Activated CD4-positive, alpha-beta T cell treated with anti-CD3 and anti-CD28 coated beads, Interleukin-2, amount 10 ng/mL, durations not matched to agents 7 days and 5 days (primary cell): ENCODE results near the gene RSBN1. TPM values are rescaled to one million over a fixed set of nuclear protein-coding genes. Genes with fewer than 3 reads are reported as not detected.
"Not testable (repeated sequence)": the region's sequence is repeated elsewhere in the genome, so short reads cannot be mapped to it uniquely, and the experiment has no call there.

ENCODE experiments used
- CTCF ChIA-PET: fragments of 350-600 bp; sonication (Branson Sonifier 250); formaldehyde crosslinking; loops from one replicate; lab custom pipeline; 2021; ENCODE audit warnings: antibody characterized with exemption; lab: Charles Lee
- POLR2A ChIA-PET: fragments of 350-600 bp; sonication (Branson Sonifier 250); formaldehyde crosslinking; loops from one replicate; lab custom pipeline; 2021; ENCODE audit warnings: antibody characterized with exemption; lab: Charles Lee
- DNase-seq: peaks from one replicate; pipeline ENCODE4 v3.0.0-alpha.2; 2020
- H3K27ac Mint-ChIP-seq: one replicate; pipeline ENCODE4 v1.8.0; 2021; ENCODE audit warnings: mild to moderate bottlenecking, moderate library complexity, mixed read lengths
- H3K27me3 Mint-ChIP-seq: one replicate; pipeline ENCODE4 v1.8.0; 2021; ENCODE audit warnings: mixed read lengths
- H3K36me3 Mint-ChIP-seq: one replicate; pipeline ENCODE4 v1.8.0; 2021; ENCODE audit warnings: low read depth, mixed read lengths
- H3K4me1 Mint-ChIP-seq: one replicate; pipeline ENCODE4 v1.8.0; 2021; ENCODE audit warnings: mixed read lengths
- H3K4me3 Mint-ChIP-seq: one replicate; pipeline ENCODE4 v1.8.0; 2021; ENCODE audit warnings: mild to moderate bottlenecking, moderate library complexity, mixed read lengths
- H3K9me3 Mint-ChIP-seq: one replicate; pipeline ENCODE4 v1.8.0; 2021; ENCODE audit warnings: mixed read lengths
- total RNA-seq, 2 experiments: library from RNA; stranded (reverse); gene quantifications; one replicate each; pipeline ENCODE4 v1.2.3, GENCODE V29; 2021

RSBN1 gene
- total RNA-seq, result 10 to 100 TPM; 30.8 to 31.7 TPM

DNA sequence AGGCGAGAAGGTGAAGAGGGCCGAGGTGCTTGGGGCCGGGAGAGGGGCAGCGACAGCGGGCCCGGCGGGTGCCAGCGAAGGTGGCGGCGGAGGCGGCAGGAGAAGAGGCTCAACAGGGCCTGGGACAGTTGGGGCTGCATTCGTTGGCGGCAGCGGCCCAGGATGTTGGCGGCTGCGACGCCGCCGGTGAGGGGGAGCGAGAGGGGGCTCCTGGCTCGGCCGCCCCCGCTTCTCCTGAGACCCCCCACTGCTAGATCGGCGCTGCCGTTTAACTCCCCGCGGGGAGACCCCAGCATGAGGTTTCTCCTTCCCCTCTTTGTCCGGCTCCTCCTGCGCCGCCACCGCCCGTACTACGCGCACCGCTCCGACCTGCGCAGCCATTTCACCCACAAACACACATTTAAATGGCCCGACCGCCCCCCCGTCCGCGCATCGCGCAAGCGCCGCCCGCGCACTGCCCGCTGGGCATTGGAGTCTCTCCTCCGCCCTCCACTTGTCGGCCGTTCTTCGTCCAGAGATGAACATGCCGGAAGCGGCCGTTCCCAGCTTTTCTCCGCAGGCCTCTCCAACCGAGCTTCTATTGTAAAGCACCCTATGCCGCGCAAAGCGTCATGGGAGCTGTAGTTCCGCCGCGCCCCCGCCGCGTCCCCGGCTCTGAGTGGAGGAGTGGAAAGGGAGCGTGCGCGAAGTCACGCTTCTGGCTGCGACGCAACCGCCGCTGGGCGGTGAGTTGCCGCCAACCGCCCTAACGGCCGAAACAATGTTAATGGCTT is at the start of gene RSBN1:
TSS of gene RSBN1 (minus strand) at position 589 of the 773 bp plus-strand sequence. CDS start at position 525, 64 bp downstream.
- peak; percentile 99 for DNase-seq
- H3K4me1 Mint-ChIP-seq, result peaks cover 32% of the 10 kb centered on the region
- H3K36me3 Mint-ChIP-seq, result peaks cover 38% of the 10 kb centered on the region
- ChIA-PET CTCF (interaction anchor here (0.6 to 1.6 kb wide), 9 partner anchors 14 to 760 kb away, joined by 3 to 7 read pairs (median 3); partner anchors contain the start of gene HIPK1), POLR2A (interaction anchor here (0.7 to 1.0 kb wide), 4 partner anchors 51 to 280 kb away, joined by 3 to 7 read pairs (median 4); partner anchors contain the start of gene HIPK1)
- H3K27ac Mint-ChIP-seq, result peak within 1 kb of the TSS; percentile 95
- no peaks in the 10 kb centered on the region for H3K9me3 Mint-ChIP-seq
- H3K4me3 Mint-ChIP-seq, result peak within 1 kb of the TSS; percentile 96
- H3K27me3 Mint-ChIP-seq, result no peaks in the 10 kb centered on the region

DNA sequence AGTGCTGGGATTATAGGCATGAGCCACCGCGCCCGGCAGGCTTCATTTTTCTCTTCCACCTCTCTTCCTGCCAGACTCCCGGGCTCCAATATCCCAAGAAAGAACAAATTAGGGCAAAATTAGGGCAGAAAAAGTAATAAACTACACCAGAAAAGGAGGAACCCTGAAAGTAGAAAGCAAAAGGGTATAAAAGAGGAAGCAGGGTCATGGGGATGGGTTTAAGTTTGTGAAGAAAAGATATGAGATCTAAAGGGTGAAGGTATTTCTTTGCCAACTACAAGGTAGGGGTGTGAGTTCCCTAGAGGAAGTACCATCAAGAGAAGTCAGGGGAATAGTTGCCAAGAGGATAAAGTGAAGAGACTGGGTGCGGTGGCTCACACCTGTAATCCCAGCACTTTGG is 49.4 kb upstream of the RSBN1 start:
- CTCF ChIA-PET, result interaction anchor here (1.1 to 1.2 kb wide), 3 partner anchors 22 to 80 kb away, joined by 3 to 5 read pairs (median 3); no protein-coding TSS in a partner anchor
- DNase-seq, result no peak
- H3K36me3 Mint-ChIP-seq, result peaks cover 48% of the 10 kb centered on the region
- no peak overlapping the region for H3K27ac Mint-ChIP-seq
- H3K9me3 Mint-ChIP-seq, result no peaks in the 10 kb centered on the region
- no peak overlapping the region for H3K4me3 Mint-ChIP-seq
- peaks cover 46% of the 10 kb centered on the region for H3K4me1 Mint-ChIP-seq
- POLR2A ChIA-PET, result no interaction called here
- no peaks in the 10 kb centered on the region for H3K27me3 Mint-ChIP-seq

DNA sequence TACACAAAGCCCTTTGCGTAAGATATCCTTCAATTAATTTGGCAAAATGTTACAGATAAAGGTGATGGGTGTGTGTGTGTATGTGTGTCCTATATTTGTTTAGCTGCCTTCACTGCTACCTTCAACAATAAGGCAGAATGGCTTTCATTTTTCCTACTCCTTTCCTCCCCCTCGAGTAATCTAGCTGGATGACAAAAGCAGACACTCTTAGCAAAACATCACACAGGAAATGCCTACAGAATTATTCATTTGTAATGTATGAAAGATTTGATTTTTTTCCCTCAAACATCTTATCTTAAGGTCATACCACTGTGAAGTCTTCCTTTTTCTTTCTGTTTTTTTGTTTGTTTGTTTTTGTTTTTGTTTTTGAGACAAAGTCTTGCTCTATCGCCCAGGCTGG is 48.6 kb upstream of the RSBN1 start:
- no peak for DNase-seq
- ChIA-PET POLR2A (interaction anchor here (1.5 kb wide), 1 partner anchor 68 kb away, joined by 3 read pairs; the partner anchor contains the start of gene HIPK1), CTCF (interaction anchor here (0.7 to 3.5 kb wide), 2 partner anchors 9 to 10 kb away, joined by 3 to 15 read pairs; no protein-coding TSS in a partner anchor)
- no peaks in the 10 kb centered on the region for H3K9me3 Mint-ChIP-seq
- no peak overlapping the region for H3K4me3 Mint-ChIP-seq
- peaks cover 48% of the 10 kb centered on the region for H3K4me1 Mint-ChIP-seq
- no peaks in the 10 kb centered on the region for H3K27me3 Mint-ChIP-seq
- peaks cover 54% of the 10 kb centered on the region for H3K36me3 Mint-ChIP-seq
- H3K27ac Mint-ChIP-seq, result no peak overlapping the region

DNA sequence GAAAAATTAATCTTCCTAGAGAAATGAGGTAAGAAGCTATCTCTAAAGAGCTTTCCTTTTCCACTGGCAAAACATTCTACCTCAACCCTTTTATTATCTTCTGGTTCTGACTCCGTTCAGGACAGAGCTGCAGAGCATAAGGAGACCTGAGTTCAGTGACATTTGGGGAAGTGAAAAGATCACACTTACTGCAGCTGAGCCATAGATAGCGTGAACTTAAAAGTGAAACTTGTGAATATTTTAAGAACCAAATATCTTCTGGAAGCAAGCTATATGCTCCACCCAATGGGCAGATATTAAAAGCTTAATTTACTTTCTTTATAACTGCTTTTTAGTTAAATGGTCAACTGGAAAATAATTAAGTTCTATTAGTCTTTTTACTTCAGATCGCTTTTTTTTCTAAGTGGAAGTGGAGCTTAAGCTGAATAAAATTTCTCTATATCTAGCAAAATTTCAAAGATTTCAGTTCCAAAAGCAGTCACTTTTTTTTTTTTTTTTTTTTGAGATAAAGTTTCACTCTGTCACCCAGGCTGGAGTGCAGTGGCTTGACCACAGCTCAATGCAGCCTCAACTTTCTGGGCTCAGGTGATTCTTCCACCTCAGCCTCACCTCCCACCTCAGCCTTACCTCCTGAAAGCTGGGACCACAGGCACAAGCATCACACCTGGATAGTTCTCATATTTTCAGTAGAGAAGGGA is 47.4 kb upstream of the RSBN1 start:
- ChIA-PET POLR2A (interaction anchor here (0.7 to 1.5 kb wide), 2 partner anchors 11 to 70 kb away, joined by 3 to 4 read pairs; partner anchors contain the start of gene HIPK1), CTCF (interaction anchor here (0.5 to 3.5 kb wide), 9 partner anchors 10 to 1090 kb away, joined by 3 to 15 read pairs (median 4); no protein-coding TSS in a partner anchor)
- peaks cover 43% of the 10 kb centered on the region for H3K4me1 Mint-ChIP-seq
- no peaks in the 10 kb centered on the region for H3K9me3 Mint-ChIP-seq
- no peak overlapping the region for H3K27ac Mint-ChIP-seq
- no peak for DNase-seq
- H3K36me3 Mint-ChIP-seq, result peaks cover 57% of the 10 kb centered on the region
- H3K4me3 Mint-ChIP-seq, result no peak overlapping the region
- H3K27me3 Mint-ChIP-seq, result no peaks in the 10 kb centered on the region

DNA sequence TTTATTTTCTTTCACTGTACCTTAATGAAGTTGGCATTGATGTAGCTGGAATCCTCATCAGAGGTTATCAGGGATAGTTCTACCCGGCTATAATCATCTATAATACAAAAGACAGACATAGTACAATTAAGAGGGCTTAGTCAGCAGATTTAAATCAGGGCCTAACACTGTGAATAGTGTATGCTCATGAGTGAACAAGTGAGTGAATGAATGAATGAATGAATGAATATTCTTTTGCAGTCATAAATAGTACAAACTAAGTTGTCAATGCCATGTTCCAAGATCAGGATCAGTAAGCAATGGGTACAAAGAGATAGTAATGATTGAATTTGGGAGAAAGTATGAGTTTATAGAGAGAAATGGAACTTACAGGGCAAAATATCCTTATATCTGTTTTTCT is 46.7 kb upstream of the RSBN1 start:
- Mint-ChIP-seq H3K27me3 (no peaks in the 10 kb centered on the region), H3K36me3 (peaks cover 61% of the 10 kb centered on the region), H3K4me1 (peaks cover 47% of the 10 kb centered on the region), H3K27ac (no peak overlapping the region), H3K9me3 (no peaks in the 10 kb centered on the region), H3K4me3 (no peak overlapping the region)
- ChIA-PET POLR2A (no interaction called here), CTCF (interaction anchor here (0.5 to 3.5 kb wide), 4 partner anchors 9 to 854 kb away, joined by 3 to 15 read pairs (median 5); no protein-coding TSS in a partner anchor)
- DNase-seq, result no peak

DNA sequence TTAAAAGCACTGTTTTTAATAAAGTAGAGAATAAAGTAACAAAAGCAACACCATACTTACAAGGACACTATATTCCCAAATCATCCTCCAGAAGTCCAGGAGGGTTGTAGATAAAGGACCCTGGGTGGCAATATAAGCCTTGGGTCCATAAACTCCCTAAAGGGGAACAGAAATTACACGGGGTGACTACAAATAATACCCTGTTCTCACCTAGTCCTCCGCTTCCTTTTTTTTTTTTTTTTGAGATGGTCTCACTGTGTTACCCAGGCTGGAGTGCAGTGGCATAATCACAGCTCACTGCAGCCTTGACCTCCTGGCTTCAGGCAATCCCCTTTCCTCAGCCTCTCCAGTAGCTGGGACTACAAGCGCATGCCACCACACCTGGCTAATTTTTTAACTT is 46.1 kb upstream of the RSBN1 start:
- Mint-ChIP-seq H3K4me3 (no peak overlapping the region), H3K27me3 (no peaks in the 10 kb centered on the region), H3K27ac (no peak overlapping the region), H3K36me3 (peaks cover 58% of the 10 kb centered on the region), H3K4me1 (peaks cover 45% of the 10 kb centered on the region), H3K9me3 (no peaks in the 10 kb centered on the region)
- POLR2A ChIA-PET, result no interaction called here
- DNase-seq, result no peak
- CTCF ChIA-PET, result interaction anchor here (1.8 to 3.5 kb wide), 2 partner anchors 8 to 11 kb away, joined by 7 to 15 read pairs; no protein-coding TSS in a partner anchor

DNA sequence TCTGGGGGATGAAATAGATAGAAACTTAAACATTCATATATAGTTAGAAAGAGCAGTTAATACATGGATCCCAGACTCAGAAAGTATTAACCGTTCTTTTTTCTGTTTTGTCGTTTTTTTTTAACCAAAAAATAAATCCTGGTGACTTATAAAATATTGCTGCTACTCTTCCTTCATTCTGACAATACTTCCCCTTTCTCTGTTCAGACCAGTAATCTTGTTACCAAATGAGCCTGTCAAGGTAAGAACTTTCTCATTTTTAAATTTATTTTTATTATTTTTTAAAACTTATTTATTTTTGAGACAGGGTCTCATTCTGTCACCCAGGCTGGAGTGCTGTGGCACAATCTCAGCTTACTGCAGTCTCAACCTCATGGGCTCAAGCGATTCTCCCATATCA is 45.5 kb upstream of the RSBN1 start:
- CTCF ChIA-PET, result interaction anchor here (3.5 kb wide), 1 partner anchor 12 kb away, joined by 15 read pairs; no protein-coding TSS in a partner anchor
- Mint-ChIP-seq H3K27ac (no peak overlapping the region), H3K9me3 (no peaks in the 10 kb centered on the region), H3K36me3 (peaks cover 55% of the 10 kb centered on the region), H3K4me1 (peaks cover 41% of the 10 kb centered on the region), H3K4me3 (no peak overlapping the region), H3K27me3 (no peaks in the 10 kb centered on the region)
- no peak for DNase-seq
- POLR2A ChIA-PET, result no interaction called here

DNA sequence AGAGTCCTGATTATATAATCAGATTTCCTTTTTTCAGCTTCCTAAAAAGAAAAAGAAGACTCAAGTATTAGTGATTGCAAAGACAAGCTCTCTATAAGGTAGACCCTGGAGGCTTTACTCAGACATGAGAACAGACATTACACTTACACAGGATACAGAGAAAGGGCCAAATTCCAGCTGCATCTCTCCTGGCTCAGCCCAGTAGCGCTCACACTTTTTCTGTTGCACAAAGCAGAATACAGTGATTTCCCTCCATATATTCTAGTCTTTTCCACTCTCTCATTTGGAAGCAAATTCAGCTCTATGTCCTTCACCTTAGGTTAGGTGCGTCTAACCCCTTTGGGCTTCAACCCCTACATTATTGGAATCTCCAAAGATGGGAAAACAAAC is 44.1 kb upstream of the RSBN1 start:
- no peak overlapping the region for H3K4me3 Mint-ChIP-seq
- H3K9me3 Mint-ChIP-seq, result no peaks in the 10 kb centered on the region
- H3K4me1 Mint-ChIP-seq, result peaks cover 33% of the 10 kb centered on the region
- CTCF ChIA-PET, result interaction anchor here (1.4 to 2.6 kb wide), 6 partner anchors 10 to 74 kb away, joined by 3 to 7 read pairs (median 4); partner anchors contain the start of gene AP4B1
- H3K27ac Mint-ChIP-seq, result no peak overlapping the region
- no peak for DNase-seq
- H3K27me3 Mint-ChIP-seq, result no peaks in the 10 kb centered on the region
- peaks cover 56% of the 10 kb centered on the region for H3K36me3 Mint-ChIP-seq
- POLR2A ChIA-PET, result no interaction called here

DNA sequence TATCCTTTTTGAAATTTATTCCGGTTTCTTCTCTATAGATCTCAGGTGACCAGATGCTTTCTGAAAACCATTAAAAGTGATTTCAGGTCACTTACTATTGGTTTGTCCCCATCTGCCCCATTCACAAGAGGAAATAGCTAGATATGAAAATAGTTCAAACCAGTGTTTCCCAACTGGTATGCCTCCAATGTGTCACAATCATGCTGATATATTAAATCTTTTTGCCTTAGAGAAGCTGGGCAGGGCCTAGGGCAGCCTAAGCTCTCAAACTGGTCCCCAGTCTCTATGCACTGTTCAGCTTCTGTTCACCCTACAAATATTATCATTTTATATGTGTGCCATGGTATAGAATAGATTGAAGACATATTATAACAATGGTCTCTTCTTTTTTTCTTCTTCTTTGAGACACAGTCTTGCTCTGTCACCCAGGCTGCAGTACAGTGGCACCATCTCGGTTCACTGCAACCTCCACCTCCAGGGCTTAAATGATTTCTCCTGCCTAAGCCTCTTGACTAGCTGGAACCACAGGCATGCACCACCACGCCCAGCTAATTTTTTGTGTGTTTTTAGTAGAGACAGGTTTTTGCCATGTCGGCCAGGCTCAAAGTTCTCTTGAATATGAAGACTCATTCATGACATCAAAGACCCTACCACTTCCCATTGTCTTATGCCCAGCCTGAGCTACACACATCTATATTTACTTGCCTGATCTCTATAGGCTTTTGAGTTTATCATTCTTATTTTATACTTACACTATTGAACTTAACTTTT is 43.5 kb upstream of the RSBN1 start:
- no peaks in the 10 kb centered on the region for H3K9me3 Mint-ChIP-seq
- H3K27me3 Mint-ChIP-seq, result no peaks in the 10 kb centered on the region
- peaks cover 58% of the 10 kb centered on the region for H3K36me3 Mint-ChIP-seq
- no peak overlapping the region for H3K4me3 Mint-ChIP-seq
- peaks cover 31% of the 10 kb centered on the region for H3K4me1 Mint-ChIP-seq
- ChIA-PET POLR2A (interaction anchor here (0.6 to 0.7 kb wide), 2 partner anchors 74 to 93 kb away, joined by 3 to 7 read pairs; no protein-coding TSS in a partner anchor), CTCF (interaction anchor here (0.9 to 2.6 kb wide), 8 partner anchors 11 to 75 kb away, joined by 3 to 7 read pairs (median 4); partner anchors contain the start of gene AP4B1)
- DNase-seq, result no peak
- H3K27ac Mint-ChIP-seq, result no peak overlapping the region

DNA sequence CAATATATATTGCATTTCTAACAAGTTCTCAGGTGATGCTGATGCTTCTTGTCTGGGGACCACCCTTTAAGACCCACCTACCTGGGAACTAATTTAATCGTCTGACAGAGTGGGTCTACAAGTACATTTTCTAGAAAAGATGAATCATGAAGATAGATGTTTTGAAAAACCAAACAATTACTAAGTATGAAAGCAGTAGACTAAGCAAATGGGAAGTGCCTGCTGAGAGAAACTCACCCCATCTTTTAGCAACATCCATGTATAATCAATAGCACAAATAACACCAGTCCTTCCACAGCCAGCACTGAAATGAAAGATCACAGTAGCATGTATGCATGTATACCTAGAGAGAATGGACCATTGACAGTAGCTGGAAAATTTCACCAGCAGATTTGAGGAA is 42.0 kb upstream of the RSBN1 start:
- Mint-ChIP-seq H3K27me3 (no peaks in the 10 kb centered on the region), H3K9me3 (no peaks in the 10 kb centered on the region), H3K4me1 (peaks cover 29% of the 10 kb centered on the region), H3K4me3 (no peak overlapping the region), H3K36me3 (peaks cover 67% of the 10 kb centered on the region), H3K27ac (no peak overlapping the region)
- ChIA-PET CTCF (interaction anchor here (2.6 kb wide), 1 partner anchor 50 kb away, joined by 7 read pairs; the partner anchor contains the start of gene AP4B1), POLR2A (no interaction called here)
- DNase-seq, result no peak

DNA sequence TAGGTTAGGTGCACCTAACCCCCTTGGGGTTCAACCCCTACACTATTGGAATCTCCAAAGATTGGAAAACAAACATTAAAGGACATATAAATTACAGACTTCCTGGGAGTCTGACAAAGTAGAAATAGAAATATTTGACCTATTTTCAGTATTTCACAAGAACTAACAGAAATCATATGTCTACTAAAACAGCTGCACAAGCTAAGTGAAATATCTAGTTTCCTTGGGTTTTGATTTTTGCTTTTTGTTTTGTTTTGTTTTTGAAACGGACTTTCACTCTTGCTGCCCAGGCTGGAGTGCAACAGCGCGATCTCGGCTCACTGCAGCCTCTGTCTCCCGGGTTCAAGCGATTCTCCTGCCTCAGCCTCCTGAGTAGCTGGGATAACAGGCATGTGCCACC is 40.4 kb upstream of the RSBN1 start:
- H3K27me3 Mint-ChIP-seq, H3K9me3 Mint-ChIP-seq, POLR2A ChIA-PET, H3K27ac Mint-ChIP-seq, H3K4me3 Mint-ChIP-seq, CTCF ChIA-PET, DNase-seq: not testable (repeated sequence)
- H3K4me1 Mint-ChIP-seq, result peaks cover 25% of the 10 kb centered on the region
- H3K36me3 Mint-ChIP-seq, result peaks cover 68% of the 10 kb centered on the region
